HT-29 (cell line): ENCODE results near the gene ATXN8OS. TPM values are rescaled to one million over a fixed set of nuclear protein-coding genes. Genes with fewer than 3 reads are reported as not detected.
"Not testable (repeated sequence)": the region's sequence is repeated elsewhere in the genome, so short reads cannot be mapped to it uniquely, and the experiment has no call there.

Experiments used
- DNase-seq: peaks from one replicate; pipeline ENCODE4 v3.0.0-alpha.2; 2015; ENCODE audit warnings: low spot score
- total RNA-seq: library from RNA; depleted of rRNA; stranded (reverse); fragments of >200 nt; shearing (Covaris generic); gene quantifications from 2 replicates; pipeline ENCODE4 v1.2.3, GENCODE V29; 2014; rRNA removed

The ATXN8OS gene
- not detected in 2 replicates for total RNA-seq

- DNase-seq, result no peak
These were observed at the start of gene ATXN8OS for GRCh38 chr13:70107498-70108281. ATXN8OS (plus strand) TSS chr13:70107826.

- no peak for DNase-seq
These were observed 27.6 kb upstream of the ATXN8OS start for GRCh38 chr13:70080012-70080411.

DNA sequence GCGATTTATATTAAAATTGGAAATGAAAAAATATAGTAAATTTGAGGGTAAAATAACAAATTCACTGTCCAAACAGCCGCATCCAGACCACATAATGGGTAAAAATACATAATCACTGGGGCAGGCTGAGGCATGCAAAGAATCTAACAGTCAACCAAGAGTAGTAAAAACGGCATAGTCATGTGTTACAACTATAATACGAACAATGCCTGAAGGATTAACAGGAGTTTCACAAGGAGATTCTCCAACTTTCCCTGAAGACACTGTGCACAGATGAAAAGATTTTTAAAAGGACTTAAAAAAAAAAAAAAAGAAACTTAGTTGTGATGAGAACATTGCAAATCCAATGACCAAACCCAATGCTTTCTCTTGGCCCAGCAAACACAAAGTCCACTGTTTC lies 20.4 kb upstream of the ATXN8OS start:
- DNase-seq, result no peak

- DNase-seq, result no peak
These were observed 18.7 kb upstream of the ATXN8OS start for GRCh38 chr13:70088926-70089325.

DNA sequence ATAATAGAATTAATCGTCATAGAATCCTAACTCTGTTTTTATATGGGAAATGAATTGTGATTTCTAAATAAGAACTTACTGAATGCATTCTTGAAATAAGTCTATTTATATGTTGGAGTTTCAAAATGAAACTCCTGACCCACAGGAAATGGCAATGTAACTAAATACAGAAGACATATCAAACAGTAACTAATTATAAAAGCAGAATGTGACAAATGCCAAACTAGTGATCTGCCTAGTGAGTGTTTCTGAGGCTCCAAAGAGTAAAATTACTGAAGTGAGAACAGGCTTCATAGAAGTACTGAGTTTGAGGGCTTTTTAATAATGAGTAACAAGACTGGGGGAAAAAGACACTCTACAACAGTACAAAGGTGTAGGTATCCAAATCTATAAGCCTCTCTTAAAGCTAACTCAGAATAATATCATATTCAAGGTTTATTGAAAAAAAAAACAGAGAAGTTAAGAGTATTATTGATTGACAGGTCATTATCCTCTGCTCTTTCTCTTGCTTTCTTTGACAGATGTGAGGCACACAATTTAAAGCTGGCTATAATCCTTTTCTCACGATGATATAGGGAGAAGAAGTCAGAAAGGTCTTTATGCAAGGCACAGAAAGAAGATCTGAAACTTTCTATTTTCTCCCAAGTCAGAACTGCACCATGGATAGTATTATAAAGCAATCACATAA lies 17.4 kb upstream of the ATXN8OS start:
- no peak for DNase-seq

- peak; percentile 33 for DNase-seq
These were observed 9.0 kb upstream of the ATXN8OS start for GRCh38 chr13:70098669-70099068.

- DNase-seq, result no peak
These were observed 3.1 kb upstream of the ATXN8OS start for GRCh38 chr13:70104481-70104880.

DNA sequence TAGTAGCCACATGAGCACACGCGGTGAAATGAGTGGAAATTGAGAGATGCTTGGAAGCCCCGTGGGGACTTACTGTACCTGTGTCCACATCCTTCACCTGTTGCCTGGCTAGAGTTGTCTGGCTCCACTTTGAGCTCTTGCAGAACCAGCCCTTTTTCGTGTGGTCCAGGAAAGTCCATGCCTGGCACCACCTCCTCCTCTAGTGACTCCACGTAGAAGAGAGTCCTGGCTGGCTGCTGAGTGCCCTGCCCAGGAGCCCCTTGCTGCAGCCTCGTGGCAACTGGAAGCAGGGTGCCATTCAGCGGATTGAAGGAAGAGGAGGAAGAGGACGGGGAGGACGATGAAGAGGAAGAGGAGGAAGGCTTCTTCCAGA lies 515 bp upstream of the ATXN8OS start:
- DNase-seq, result no peak

DNA sequence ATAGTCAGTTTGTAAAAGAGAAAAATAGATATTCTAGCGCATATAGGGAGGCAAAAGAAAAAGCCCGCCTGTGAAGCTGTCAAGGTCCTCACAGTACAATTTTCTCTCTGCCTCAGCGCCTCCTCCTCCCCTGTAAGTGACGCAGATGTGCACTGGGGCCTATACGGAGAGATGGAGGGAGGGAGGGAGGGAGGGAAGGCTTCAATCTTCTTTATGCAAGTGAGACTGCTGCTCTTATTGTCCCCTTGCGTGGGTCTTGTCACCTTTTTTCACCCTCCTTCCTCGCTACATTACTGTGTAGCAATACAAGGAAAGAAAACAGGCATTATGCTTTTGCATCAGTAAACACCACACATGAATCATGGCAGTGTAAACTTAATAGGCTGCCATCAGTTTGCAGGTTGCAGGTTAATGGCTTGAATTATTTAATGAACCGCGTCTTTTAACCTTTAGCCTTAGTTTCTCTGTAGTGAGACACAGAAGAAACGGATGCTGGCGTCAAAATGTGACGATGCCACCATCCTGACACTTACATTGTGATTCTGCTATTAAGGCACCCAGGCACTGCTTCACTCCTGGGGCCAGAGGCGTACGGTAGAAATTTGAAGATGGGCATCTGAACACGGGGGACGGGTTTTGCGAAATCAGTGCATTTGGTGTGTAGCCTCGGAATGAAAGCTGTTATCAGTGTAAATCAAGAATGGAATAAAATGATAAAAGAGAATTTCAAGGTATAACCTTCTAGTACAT lies 905 bp downstream of the ATXN8OS start, which contains the start of gene KLHL1:
Gene KLHL1 (minus strand): TSS at position 97 of the 750 bp plus-strand sequence. CDS start 753 bp downstream, outside the sequence.
- DNase-seq, result no peak

DNA sequence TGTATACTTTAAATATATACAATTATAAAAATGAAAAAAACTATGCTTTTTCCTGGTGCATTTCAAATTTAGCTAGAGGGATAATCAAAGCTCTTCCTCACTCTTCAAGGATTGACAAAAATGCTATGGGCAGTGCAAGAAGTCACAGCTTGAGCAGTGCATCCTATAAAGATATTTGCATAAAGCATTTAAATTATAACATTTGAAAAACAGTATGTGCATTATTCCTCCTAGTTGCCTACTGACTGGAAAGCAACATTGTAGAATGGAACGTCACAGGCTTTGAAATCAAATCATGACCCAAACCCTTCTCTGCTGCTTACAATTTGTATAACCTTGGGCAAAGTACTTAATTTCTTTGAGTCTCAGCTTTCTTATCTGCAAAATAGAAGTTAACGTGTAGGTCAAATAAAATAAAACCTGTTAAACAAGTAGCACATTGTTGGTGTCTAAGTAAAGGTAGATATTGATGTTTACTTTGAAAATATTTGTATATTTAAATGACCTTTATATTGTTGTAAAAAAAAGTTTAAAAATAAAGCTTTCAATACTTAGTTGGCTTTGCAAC lies 9.8 kb downstream of the ATXN8OS start:
- no peak for DNase-seq

DNA sequence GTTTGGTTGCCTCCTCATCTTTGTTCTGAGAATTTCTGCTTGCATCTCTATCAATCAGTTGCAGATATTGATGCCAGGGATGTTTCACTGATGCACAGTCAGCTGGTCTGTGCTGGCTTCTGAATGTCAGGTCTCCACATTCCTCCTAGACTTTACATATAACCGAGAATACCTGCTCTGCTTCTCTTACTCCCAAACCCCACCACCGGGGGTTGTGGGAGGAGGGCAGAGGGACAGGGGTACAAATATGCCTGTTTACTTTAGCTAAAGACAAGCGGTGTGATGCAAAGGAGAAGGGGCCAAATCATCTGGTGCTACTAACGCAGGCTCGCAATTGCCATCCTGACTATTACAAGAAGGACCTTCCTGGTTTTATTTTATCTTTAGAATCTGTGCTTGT lies 18.1 kb downstream of the ATXN8OS start:
- DNase-seq, result no peak

DNA sequence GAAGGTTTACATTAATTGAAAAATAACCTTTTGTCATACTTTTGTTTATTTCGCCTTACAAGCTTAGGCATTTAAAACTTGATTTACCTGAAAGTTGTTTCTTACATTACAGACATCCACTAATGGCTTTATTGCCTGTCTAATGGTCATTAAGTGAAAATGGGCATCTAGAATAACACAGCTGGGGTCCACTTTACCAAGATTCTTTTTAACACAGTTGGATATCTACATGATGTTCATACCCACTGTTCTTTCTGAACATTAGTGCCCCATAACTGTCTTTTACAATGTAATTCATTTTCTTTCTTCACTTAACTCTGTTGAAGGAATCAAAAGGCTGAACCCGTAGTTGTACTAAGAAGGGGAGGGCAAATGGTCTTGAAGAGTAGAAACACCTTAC lies 20.5 kb downstream of the ATXN8OS start:
- no peak for DNase-seq

- DNase-seq, result not testable (repeated sequence)
These were observed 35.0 kb downstream of the ATXN8OS start for GRCh38 chr13:70142658-70143057.

DNA sequence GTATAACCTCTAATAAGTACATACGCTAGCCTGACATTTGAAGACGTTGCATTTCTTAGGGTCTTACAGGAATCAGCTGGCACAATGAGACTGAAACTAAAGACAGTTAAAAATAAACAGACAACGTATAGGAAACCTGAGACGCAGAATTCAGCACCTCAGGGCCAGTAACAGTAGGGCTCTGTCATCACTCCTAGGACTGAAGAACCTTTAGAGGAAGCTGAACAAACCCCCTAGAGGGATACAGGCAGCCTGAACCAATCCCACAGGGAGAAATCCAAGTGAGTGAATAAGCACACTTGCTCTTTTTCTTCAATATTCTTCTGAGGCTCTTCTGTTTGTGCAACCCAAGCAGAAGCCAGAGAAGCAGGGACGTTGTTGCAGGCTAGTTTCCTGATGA lies 54.5 kb downstream of the ATXN8OS start:
- DNase-seq, result no peak

DNA sequence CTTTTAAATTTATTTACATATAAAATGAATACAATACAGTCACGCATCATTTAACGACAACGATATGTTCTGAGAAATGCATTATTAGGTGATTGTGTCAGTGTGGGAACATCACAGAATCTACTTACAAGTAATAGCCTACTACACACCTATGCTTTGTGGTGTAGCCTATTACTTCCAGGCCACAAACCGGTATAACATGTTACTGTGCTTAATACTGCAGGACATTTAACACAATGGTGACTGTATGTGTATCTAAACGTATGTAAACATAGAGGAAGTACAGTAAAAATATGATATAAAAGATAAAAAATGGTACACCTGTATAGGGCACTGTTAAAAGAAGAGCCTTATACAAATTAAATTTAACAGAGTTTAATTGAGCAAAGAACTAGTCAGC lies 63.1 kb downstream of the ATXN8OS start:
- no peak for DNase-seq

DNA sequence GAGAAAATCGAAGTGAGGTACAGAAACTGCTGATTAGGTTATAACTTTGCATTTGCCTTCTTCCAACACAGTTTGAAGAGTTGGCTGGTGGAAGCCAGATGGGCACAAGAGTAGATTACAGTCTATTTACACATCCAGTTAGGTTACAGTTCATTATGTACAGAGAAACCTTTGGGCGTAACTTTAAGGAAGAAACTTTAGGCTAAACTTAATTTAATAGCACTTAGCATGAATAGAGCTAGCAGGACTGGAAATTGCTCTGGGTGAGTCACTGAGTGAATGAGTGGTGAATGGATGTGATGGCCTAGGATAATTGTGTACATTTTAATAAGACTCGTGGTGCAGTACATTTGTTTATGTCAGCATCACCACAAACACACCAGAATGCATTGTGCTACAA lies 63.5 kb downstream of the ATXN8OS start:
- no peak for DNase-seq

DNA sequence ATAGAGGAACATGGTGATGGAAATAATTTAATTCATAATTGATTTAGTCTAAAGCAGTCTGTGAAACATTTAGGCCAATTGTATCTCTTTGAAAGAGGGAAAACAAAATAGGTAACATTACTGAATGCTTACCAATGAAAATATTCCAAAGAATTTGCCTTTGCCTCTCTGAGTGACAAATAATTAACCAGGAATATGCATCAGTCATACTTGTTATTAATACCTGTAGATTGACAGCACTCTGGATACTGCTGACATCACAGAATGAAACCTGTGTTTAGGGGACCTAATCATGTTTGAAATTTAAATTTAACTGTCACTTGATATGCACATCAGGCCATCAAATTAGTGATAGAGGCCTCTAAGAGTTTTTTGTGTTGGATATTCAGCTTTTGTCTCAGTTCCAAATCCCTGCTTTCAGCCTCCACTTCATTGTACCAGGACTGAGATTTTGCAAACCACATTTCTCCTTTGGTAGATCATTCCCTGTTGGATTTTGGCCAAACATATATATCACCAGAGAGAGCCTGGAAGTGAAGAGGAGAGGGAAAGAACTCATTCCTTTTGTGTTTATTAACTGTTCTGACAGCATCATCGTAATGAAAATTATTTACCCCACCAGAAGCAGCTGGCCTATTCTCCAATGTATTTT lies 65.4 kb downstream of the ATXN8OS start:
- DNase-seq, result no peak

GRCh38 chr13:70173598-70173959 lies 66.0 kb downstream of the ATXN8OS start:
- DNase-seq, result no peak

GRCh38 chr13:70178346-70178745 lies 70.7 kb downstream of the ATXN8OS start:
- no peak for DNase-seq
